NCI-H2227 (cell line): Measurements from ENCODE around the gene ABAT.

Experiments used
- DNase-seq: peaks from one replicate; lab custom pipeline; 2025; ENCODE audit not compliant: unreplicated experiment; lab: John Stamatoyannopoulos, UW

The ABAT gene

GRCh38 chr16:8714807-8715206, 40.4 kb downstream of the ABAT start:
- DNase-seq = no peak

DNA sequence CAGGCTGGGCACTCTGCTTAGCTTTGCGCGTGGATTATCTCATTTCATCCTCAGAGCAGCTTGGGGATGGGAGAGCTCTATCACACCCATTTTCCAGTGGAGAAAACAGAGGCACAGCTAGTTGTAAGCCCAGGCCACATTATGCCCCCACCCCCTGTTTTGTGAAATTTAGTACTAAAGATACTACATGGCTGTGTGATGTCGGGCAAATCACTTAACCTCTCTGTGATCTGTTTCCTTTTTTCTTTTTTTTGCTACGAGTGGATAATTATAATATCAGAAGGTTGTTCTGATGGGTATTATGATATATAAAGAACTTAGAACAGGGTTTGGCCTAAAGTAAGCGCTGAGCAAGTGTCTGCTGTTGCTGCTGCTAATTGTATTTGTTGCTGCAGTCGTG, 41.6 kb downstream of the ABAT start:
- no peak for DNase-seq

- peak; percentile 42 for DNase-seq
Observed at GRCh38 chr16:8716592-8716991, 42.2 kb downstream of the ABAT start.

DNA sequence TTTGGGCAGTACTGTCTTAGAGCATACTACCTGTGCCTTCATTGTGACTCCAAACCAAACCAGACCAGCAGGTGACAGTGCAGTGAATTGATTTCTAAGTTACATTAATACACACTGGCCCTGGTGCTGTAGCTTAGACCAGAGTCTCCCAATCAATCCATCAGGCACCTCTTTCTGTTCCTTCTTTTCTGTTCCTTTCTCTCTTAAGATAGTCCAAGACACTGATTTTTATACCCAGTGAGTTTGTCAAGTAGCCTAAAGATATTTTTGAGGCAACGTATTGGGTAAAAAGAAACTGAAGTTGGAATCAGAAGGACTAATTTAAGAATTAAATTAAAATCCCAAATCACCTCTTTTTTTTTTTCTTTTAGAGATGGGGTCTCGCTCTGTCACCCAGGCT, 43.1 kb downstream of the ABAT start:
- no peak for DNase-seq

GRCh38 chr16:8717892-8718415, 43.5 kb downstream of the ABAT start:
- no peak for DNase-seq

GRCh38 chr16:8718851-8719680, 44.6 kb downstream of the ABAT start:
- DNase-seq = peak; percentile 40

DNA sequence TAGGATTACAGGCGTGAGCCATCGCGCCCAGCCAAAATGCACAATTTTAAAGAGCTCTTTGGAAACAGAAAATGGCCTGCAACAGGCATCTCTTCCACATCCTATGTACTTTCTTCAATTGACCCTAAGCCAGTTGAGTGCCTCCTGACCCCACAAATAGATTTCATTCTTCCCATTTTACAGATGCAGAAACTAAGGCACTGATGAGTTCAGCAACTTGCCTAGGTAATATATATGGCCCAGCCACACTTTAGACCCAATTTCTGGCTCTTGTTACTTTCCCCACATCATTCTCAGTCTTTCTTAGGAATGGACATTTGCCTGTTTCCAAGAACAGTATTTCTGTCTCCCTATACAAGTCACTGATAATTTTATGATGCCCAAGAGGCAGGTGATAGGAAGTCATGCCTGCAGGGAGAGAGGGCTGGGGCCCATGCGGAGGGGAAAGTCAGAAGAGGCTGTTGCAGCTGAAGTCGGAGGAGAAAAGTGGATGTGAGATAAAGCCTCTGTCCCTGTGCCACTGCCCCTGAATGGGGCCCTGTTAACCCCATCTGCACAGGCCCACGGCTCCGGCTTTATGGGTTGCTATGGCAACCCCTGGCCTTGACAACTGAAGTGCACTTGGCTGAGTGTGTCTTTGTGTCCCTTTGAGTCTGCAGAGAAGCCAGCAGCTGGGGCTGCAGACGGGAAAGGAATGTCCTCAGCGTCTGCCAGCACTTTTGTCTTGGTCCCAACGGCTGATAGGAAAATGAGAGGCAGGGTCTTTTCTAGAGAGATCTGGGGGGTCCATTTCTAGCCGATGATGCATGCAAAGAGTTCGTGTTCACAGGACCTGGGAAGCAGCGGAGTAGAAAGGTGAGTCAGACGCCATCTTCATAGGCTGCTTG, 45.9 kb downstream of the ABAT start:
- peak; percentile 95 for DNase-seq

DNA sequence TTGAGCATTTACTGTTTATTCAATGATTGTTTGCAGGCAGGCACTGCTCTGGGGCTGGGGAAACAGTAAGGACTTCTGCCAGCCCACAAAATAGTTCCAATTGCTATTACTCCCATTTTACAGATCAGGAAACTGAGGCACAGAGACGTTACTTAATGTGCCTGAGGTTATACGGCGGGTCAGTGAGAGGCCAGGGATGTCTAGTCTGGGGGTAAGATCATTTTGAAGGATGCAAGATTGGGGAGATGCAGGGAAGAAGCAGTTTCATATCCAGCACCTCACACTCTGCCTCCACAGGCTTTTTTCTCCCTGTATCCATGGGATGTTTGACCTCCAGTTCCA, 46.5 kb downstream of the ABAT start:
- no peak for DNase-seq

DNA sequence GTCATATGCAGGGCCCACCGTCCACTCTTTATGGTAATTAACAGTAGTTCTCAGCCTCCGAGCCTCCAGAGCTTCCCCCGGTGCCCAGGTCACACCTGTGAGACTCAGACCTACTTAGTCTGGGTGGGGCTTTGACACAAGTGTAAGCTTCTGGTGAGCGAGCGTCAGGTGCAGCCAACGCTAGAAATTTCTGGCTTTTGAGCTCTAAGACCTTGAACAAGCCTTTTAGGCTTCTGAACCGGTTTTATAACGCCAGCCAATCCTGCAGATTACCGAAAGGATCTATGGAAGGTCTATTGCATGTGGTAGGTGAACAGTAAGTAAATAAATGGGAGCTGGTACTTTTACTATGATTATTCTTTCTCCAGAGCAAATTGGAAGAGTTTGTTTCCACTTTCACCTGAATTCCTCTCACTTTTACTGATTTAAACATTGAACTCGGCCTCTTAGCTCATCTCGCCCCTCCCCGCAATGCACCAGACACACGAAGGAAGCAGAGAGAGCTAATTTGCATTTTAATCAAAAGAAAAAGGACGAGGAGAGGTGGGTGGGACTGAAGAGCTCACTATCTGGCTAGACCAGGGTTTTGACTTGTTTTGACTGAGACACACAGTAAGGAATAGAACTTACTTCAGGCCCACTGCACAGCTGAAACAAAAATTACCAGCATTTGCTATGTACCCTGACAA, 47.1 kb downstream of the ABAT start:
- DNase-seq = no peak

DNA sequence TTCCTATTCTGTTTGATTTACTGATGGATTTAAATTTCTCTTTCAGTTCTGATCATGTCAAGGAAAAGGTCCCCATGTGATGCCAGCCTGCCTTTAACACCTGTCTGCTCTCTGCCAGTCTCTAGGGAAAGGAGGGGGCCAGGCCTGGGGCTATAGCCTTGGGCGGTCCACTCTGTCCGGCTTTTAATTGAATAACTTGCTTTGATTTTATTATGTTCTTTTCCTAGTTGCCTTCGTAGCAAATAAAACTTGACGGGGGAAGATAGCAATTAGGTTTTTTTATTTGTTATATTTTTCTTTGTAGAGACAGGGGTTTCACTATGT, 47.6 kb downstream of the ABAT start:
- no peak for DNase-seq

GRCh38 chr16:8725513-8726178, 51.2 kb downstream of the ABAT start:
- no peak for DNase-seq

GRCh38 chr16:8727131-8727806, 52.9 kb downstream of the ABAT start:
- DNase-seq = no peak

GRCh38 chr16:8727857-8728618, 53.6 kb downstream of the ABAT start:
- no peak for DNase-seq

DNA sequence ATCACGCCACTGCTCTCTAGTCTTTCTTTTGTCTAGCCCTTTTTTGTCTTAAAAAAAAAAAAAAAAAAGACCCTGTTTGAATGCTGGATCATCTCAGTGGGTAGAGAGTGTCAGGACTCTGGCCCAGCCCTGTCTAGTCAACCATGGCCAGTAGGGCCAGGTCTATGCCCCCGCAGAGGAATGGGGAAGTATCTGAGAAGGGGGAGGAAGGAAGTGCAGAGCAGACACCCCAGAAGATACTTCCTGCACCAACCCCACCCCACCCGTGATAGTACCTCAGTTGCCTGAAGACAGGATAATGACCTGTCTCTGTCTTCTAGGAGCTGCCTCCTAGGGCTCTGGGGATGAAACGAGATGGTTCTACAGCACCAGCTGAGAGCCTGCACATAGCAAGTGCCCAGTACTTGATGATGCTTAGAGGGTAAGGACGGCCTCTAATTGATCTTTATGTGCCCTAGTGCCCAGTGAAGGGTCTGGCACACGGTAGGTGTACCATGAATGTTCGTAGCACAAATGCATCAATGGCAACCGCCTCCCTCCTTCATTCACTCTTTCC, 55.4 kb downstream of the ABAT start:
- DNase-seq = no peak

DNA sequence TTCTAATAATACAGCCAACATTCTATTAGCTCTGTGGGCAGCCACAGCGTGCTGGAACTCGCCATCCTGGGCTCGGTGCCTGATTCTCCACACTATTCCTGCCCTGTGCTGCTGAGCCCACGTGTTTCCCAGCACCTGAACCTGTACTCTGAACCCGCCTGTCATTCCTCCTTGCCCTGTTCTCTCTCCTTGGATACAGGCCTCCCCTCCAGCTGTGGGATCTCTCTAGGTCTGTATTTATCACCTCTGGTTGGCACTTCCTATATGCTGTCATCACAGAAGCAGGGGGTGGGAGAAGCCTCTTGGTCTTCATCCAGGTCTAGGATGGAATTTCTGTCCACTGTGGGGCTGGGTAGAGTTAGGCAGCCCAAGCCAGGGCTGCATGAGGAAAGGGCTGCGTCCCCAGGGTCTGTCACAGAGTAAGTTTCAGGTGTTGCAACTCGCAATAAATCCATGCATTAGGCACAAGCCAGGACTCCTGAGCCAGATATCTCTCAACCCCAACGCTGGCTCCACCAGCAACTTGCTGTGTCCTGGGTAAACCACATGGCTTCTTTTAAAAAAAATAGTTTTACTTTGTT, 56.0 kb downstream of the ABAT start:
- no peak for DNase-seq

DNA sequence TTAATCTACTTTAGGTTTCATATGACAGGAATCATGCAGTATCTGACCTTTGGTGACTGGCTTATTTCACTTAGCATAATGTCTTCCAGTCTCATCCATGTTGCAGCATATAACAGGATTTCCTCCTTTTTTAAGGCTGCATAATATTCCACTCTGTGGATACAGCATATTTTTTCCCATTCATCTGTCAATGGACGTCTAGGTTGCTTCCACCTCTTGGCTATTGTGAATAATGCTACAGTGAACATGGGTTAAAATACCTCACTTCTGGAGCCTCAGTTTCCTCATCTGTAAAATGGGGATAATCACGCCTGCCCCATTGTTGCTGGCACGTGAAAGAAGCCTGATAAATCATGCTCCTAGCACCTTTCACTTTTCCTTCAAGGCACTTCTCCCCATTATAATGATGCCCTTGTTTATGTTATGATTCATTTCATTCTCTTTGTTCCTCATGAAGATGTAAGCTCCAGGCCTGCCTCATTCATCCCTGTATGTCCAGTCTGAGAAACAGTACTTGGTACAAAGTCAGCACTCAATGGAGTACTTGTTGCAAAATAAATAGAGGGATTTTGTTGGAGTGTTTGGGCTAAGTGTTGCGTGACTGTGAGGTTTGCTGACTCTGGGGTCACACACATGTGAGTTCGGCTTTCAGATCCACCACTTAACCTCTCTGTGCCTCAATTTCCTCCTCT, 59.6 kb downstream of the ABAT start:
- DNase-seq = no peak

DNA sequence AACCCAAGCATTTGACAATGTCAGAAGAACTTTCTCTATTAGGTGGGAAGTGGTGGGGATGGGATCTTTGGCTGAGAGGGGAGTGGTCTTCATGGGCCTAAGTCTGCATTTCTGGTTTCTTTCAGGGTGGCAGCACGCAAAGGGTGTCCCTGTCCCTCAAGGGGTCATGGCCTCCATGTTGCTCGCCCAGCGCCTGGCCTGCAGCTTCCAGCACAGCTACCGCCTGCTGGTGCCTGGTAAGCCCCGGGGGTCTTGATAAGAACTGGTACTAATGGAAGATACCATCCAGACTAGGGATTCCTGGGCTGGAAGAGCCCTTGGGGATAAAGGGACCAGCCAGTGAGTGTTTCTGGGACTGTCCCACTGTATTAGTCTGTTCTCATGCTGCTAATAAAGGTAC, 61.2 kb downstream of the ABAT start:
- no peak for DNase-seq

- no peak for DNase-seq
Observed at GRCh38 chr16:8736123-8736668, 61.8 kb downstream of the ABAT start.
